Pons (tissue), 1 donor: ENCODE data around the gene RGS1.

Source experiments
- DNase-seq: peaks from one replicate; pipeline ENCODE4 v3.0.0-alpha.2; 2016; ENCODE audit warnings: low spot score

Gene RGS1

GRCh38 chr1:192581131-192581927 is 5.8 kb downstream of the RGS1 start:
- no peak for DNase-seq

GRCh38 chr1:192584866-192585265 is 9.3 kb downstream of the RGS1 start:
- no peak for DNase-seq

GRCh38 chr1:192587386-192588266 is 12.1 kb downstream of the RGS1 start:
- no peak for DNase-seq

- DNase-seq = no peak
Measured at GRCh38 chr1:192588546-192588945, 13.0 kb downstream of the RGS1 start.

GRCh38 chr1:192589813-192590212 is 14.2 kb downstream of the RGS1 start:
- no peak for DNase-seq

GRCh38 chr1:192592517-192592916 is 16.9 kb downstream of the RGS1 start:
- DNase-seq = no peak

- no peak for DNase-seq
Measured at GRCh38 chr1:192592981-192593708, 17.6 kb downstream of the RGS1 start.

GRCh38 chr1:192595299-192595698 is 19.7 kb downstream of the RGS1 start:
- DNase-seq = no peak

GRCh38 chr1:192598589-192598988 is 23.0 kb downstream of the RGS1 start:
- no peak for DNase-seq

GRCh38 chr1:192600275-192600674 is 24.7 kb downstream of the RGS1 start:
- no peak for DNase-seq

- no peak for DNase-seq
Measured at GRCh38 chr1:192601143-192601542, 25.6 kb downstream of the RGS1 start.

- no peak for DNase-seq
Measured at GRCh38 chr1:192601567-192601966, 26.0 kb downstream of the RGS1 start.

GRCh38 chr1:192602757-192603156 is 27.2 kb downstream of the RGS1 start:
- DNase-seq = no peak

GRCh38 chr1:192603218-192603787 is 27.7 kb downstream of the RGS1 start:
- no peak for DNase-seq

- DNase-seq = peak; percentile 46
Measured at GRCh38 chr1:192604979-192605620, 29.5 kb downstream of the RGS1 start.

- DNase-seq = no peak
Measured at GRCh38 chr1:192608671-192609070, 33.1 kb downstream of the RGS1 start.

- DNase-seq = peak; percentile 80
Measured at GRCh38 chr1:192609110-192610079, 33.8 kb downstream of the RGS1 start.

GRCh38 chr1:192610112-192610889 is 34.7 kb downstream of the RGS1 start:
- peak; percentile 34 for DNase-seq

- DNase-seq = no peak
Measured at GRCh38 chr1:192615055-192615454, 39.5 kb downstream of the RGS1 start.
